Upper lobe of left lung (tissue), 4 donors: ENCODE results near the gene OPCML.

ENCODE experiments used
- POLR2A ChIP-seq, 4 donors: fragments of 450-650 bp; IDR thresholded peaks; one replicate each; pipeline ENCODE4 v1.5.1; 2016 to 2017; ENCODE audit warnings: antibody characterized with exemption in 4 of 4, mild to moderate bottlenecking in 2 of 4
- POLR2AphosphoS5 ChIP-seq, 2 donors: sonication (generic); formaldehyde crosslinking; IDR thresholded peaks; one replicate each; pipeline ENCODE4 v1.5.1; 2017; ENCODE audit warnings: antibody characterized with exemption in 2 of 2
- TF ChIP-seq, protein P1 (sequence below), 6 experiments: fragments of 450-650 bp in 4 of 6; fragments of 200-600 bp in 2 of 6; sonication (generic) in 2 of 6; IDR thresholded peaks; one replicate each; pipeline ENCODE4 v1.5.1; 2016 to 2019; ENCODE audit warnings: antibody characterized with exemption in 6 of 6

- no peak for TF ChIP-seq POLR2AphosphoS5 (IDR thresholded peaks at IDR 0.05)
- TF ChIP-seq, protein P1, sequence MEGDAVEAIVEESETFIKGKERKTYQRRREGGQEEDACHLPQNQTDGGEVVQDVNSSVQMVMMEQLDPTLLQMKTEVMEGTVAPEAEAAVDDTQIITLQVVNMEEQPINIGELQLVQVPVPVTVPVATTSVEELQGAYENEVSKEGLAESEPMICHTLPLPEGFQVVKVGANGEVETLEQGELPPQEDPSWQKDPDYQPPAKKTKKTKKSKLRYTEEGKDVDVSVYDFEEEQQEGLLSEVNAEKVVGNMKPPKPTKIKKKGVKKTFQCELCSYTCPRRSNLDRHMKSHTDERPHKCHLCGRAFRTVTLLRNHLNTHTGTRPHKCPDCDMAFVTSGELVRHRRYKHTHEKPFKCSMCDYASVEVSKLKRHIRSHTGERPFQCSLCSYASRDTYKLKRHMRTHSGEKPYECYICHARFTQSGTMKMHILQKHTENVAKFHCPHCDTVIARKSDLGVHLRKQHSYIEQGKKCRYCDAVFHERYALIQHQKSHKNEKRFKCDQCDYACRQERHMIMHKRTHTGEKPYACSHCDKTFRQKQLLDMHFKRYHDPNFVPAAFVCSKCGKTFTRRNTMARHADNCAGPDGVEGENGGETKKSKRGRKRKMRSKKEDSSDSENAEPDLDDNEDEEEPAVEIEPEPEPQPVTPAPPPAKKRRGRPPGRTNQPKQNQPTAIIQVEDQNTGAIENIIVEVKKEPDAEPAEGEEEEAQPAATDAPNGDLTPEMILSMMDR (IDR thresholded peaks at IDR 0.05) = no peak
- TF ChIP-seq POLR2A (IDR thresholded peaks at IDR 0.05) = no peak
Observed at GRCh38 chr11:132414451-132414850, 1117.8 kb downstream of the OPCML start.
